HG03460 (cell line): ENCODE measurements around the gene MRPS10.
"Not testable (repeated sequence)": the region's sequence is repeated elsewhere in the genome, so short reads cannot be mapped to it uniquely, and the experiment has no call there.

Experiments used
- ATAC-seq: cut with Tn5 transposase; IDR thresholded peaks from one replicate; pipeline ENCODE4 v1.9.1; 2021; ENCODE audit not compliant: unreplicated experiment

Gene MRPS10

GRCh38 chr6:42239333-42239732, 21.7 kb upstream of the MRPS10 start:
- no peak for ATAC-seq

DNA sequence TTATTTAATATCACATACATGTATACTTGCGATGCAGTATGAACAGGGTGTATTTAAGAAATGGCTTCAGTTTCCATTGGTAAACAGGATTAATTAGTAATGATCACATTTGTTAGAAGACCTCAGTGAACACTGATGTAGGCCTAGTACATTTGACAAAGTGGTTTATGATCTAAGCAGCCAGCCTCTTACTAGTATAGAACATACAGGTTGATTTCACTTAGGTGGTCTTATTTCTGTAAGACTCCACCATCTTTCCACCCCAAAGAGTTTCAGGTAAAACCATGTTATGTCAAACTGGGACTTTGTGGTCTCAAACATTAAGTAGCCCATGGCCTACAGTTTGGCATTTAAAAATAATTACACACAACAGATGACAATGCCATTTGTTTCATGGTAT, 20.2 kb upstream of the MRPS10 start:
- no peak for ATAC-seq

DNA sequence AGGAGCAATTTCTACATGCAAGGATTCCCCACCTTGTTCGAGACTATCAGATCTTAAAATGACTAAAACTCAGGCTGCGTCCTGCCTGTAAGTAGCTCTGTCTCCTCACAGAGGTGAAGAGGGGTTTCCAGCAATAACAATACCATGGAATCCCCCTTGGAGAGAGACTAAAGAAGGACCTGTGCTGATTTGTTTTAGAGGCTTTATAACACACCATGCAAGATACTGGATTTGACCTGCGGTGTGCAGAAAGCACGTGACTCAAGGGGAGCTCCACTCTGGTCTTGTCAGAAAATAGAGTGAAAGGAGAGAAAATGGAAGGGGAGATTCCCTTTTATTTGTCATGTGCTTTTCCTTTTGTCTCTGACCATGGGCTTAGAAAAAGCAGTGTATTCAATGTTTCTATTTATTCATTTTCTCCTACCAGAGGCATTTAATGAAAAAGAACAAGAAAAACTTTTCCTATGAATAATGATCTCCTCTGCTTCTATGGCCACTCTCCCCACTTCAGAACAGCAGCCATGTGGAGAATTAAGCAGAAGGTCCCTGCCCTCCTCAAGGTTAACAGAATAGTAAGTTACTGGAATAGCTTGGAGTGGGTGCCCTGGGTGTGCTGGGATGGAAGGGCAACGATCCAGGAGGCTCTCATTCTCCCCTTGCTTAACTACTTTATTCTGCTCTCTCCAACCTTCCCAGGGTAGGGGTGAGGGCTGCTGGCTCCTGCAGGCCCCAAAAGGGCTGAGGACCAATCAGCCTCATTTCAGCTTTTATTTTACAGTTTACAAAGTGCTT, 19.2 kb upstream of the MRPS10 start:
- no peak for ATAC-seq

DNA sequence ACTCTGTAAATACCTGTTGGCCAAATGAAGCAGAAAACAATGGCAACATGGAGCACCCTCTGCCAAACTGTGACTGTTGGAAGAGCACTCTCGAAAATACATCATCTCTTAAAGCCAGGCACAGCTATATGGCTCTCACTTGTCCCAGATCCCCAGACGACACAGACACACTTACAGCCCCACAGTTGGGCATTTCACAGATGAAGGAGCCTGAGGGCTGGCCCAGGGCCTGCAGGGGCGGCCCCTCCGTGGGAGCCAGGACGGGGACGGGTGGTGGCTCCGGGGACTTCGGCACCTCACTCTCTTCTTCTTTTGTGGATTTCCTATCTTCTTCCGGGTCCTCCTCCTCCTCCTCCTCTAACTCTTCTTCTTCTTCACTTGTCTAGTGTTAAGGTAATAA, 18.4 kb upstream of the MRPS10 start:
- no peak for ATAC-seq

DNA sequence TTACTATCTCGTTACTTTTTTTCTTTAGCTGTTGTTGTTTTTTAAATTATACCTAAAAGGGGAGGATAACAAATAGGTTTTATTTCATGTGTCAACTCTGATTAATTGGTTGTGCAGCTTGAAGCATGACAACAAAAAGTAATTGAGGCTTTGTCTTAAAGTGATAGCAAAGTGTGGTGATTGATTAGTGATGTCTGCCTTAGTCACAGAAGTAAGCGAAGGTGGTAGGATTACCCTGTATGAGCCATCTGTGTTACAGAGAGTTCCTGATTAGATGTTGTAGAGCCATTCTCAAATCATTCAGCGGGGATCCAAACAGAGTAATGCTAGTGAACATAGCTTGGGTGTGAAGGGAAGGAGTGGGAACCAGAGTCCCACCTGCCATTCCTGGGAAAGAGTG, 14.4 kb upstream of the MRPS10 start:
- no peak for ATAC-seq

GRCh38 chr6:42230345-42231321, 13.0 kb upstream of the MRPS10 start:
- ATAC-seq, result no peak

DNA sequence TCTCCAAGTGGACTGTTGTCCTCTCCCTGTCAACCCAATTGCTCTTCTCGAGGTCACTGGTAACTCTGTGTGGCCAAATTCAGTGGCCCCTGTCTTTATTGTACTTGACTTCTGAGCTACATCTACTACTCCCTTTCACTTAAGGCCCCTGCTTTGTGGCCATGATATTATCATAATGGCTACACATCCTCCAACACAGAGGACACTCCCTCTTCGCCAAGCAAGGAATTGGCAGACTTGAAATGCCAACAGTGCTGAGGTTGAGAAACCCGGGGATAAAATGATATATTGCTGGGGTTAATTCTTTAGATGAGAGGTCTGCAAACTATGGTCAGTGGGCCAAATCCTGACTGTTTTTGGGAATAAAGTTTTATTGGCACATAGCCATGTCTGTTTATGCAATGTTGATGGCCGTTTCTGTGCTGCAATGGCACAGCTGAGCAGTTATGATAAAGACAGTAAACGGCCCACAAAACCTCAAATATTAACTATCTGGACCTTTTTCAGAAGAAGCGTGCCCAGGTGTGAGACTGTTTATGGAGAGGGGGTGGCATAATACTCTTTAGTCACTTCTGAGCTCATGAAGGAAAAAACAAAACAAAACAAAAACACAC, 12.0 kb upstream of the MRPS10 start:
- no peak for ATAC-seq

- no peak for ATAC-seq
Measured at GRCh38 chr6:42228305-42228704, 10.6 kb upstream of the MRPS10 start.

GRCh38 chr6:42227173-42227850, 9.7 kb upstream of the MRPS10 start:
- no peak for ATAC-seq

DNA sequence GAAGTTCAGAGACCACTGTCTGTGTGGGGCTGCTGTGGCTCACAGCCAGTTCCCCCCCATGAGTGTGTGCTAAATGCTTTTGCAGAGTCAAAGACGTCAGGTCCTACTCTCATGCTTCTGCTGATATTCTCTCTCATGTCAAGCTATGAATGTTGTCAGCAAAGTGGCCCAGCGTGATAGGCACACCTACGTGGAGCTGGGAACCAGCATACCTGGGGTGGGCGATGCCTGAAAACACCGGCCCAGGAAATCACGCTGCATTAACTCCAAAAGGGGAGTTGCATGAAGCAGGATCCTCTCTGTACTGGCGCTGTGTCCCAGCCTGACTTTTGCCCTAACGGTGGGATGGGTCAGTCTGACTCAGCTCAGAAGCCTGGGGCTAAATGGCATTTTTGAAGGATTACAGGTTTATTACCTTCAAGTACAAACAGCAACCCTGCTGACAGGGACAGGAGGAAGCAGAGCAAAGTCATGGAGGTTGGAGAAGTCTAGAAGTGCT, 9.0 kb upstream of the MRPS10 start:
- ATAC-seq, result no peak

GRCh38 chr6:42226161-42226611, 8.5 kb upstream of the MRPS10 start:
- ATAC-seq, result no peak

GRCh38 chr6:42225419-42225818, 7.8 kb upstream of the MRPS10 start:
- no peak for ATAC-seq

GRCh38 chr6:42225029-42225339, 7.3 kb upstream of the MRPS10 start:
- ATAC-seq, result no peak

- ATAC-seq, result peak; percentile 83
Measured at GRCh38 chr6:42224222-42225028, 6.8 kb upstream of the MRPS10 start.

DNA sequence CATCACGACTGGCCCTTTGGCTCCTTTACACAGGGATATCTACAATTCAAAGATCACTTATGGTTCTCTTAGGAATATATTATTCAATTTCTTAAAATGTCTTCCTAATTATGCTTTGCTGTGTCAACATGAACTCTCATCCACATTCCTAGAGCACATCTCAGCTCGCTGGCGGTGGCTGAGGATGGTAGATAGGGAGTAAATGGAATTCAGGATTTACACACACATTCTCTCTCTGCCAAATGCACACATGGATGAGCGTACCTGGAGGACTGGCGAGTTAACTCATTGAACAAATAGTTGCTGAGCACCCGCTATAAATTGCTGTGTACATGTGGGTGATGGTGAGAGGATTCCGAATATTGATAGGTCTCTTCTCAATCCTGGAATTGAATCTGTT, 4.8 kb upstream of the MRPS10 start:
- no peak for ATAC-seq

DNA sequence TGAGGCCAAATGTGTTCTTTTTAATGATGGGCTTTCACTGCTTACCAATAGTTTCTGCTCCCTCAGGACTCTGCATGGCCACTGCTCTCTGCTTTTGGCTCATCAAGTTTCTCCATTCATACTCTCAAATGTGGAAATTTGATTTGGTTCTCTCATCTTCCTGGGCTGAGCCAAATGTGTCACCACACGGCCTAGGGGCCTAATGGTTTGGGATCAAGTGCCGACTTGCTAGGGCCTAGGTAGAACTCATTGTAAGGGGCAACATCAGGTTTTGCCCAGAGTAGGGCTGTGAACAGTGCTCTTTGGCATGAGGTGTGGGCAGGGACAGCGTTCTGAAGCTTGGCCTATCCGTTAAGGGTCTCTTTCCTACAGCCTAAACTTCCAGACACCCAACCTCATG, 3.9 kb upstream of the MRPS10 start:
- no peak for ATAC-seq

GRCh38 chr6:42220807-42221206, 3.1 kb upstream of the MRPS10 start:
- ATAC-seq, result no peak

DNA sequence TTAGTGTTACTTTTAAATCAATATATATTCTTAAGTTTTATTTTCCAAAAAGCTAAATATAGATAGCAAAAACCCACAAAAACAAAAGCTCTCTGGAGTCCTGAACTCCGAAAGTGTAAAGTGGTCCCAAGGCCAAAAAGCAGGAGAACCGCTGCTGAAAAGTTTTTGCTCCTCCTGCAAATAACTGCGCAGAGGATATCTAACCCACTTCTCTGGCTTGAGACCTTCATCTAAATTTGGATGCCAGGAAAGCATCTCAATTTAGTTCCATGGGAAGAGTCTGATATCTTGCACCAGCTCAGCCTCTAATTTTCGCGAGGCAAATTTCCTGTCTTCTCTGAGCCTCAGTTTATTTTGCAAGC, 523 bp downstream of the MRPS10 start:
- ATAC-seq, result no peak

- not testable (repeated sequence) for ATAC-seq
Measured at GRCh38 chr6:42216495-42216894, 1.2 kb downstream of the MRPS10 start.

GRCh38 chr6:42212442-42212841, 5.2 kb downstream of the MRPS10 start:
- ATAC-seq, result no peak
